ENCODE data around the gene AAR2.

The AAR2 gene

GRCh38 chr20:36279776-36280175, 43.5 kb downstream of the AAR2 start:
- in situ Hi-C loops (cut with HindIII; ENCODE audit: low sequenced_read_pairs), result no loop called here
- DNase-seq (ENCODE audit: low read depth, low spot score), result no peak
- TF ChIP-seq CTCF (IDR thresholded peaks at IDR 0.05; ENCODE audit: low read depth, low read length), result no peak
- no peak overlapping the region for H3K4me3 ChIP-seq (ENCODE audit: low read depth, low read length)

- TF ChIP-seq CTCF (IDR thresholded peaks at IDR 0.05; ENCODE audit: low read depth, low read length), result no peak
- DNase-seq (ENCODE audit: low read depth, low spot score), result no peak
- in situ Hi-C loops (cut with HindIII; ENCODE audit: low sequenced_read_pairs), result no loop called here
- H3K4me3 ChIP-seq (ENCODE audit: low read depth, low read length), result no peak overlapping the region
Observed at GRCh38 chr20:36281785-36282380, 45.6 kb downstream of the AAR2 start.

- in situ Hi-C loops (cut with HindIII; ENCODE audit: low sequenced_read_pairs), result no loop called here
- no peak for DNase-seq (ENCODE audit: low read depth, low spot score)
- no peak overlapping the region for H3K4me3 ChIP-seq (ENCODE audit: low read depth, low read length)
- no peak for TF ChIP-seq CTCF (IDR thresholded peaks at IDR 0.05; ENCODE audit: low read depth, low read length)
Observed at GRCh38 chr20:36284751-36285150, 48.5 kb downstream of the AAR2 start.

GRCh38 chr20:36285746-36286447, 49.6 kb downstream of the AAR2 start:
- in situ Hi-C loops (cut with HindIII; ENCODE audit: low sequenced_read_pairs), result no loop called here
- H3K4me3 ChIP-seq (ENCODE audit: low read depth, low read length), result no peak overlapping the region
- no peak for DNase-seq (ENCODE audit: low read depth, low spot score)
- no peak for TF ChIP-seq CTCF (IDR thresholded peaks at IDR 0.05; ENCODE audit: low read depth, low read length)

GRCh38 chr20:36297656-36298055, 61.4 kb downstream of the AAR2 start:
- no peak overlapping the region for H3K4me3 ChIP-seq (ENCODE audit: low read depth, low read length)
- TF ChIP-seq CTCF (IDR thresholded peaks at IDR 0.05; ENCODE audit: low read depth, low read length), result no peak
- no peak for DNase-seq (ENCODE audit: low read depth, low spot score)
- in situ Hi-C loops (cut with HindIII; ENCODE audit: low sequenced_read_pairs), result no loop called here

GRCh38 chr20:36298061-36298460, 61.8 kb downstream of the AAR2 start:
- H3K4me3 ChIP-seq (ENCODE audit: low read depth, low read length), result no peak overlapping the region
- in situ Hi-C loops (cut with HindIII; ENCODE audit: low sequenced_read_pairs), result no loop called here
- no peak for TF ChIP-seq CTCF (IDR thresholded peaks at IDR 0.05; ENCODE audit: low read depth, low read length)
- DNase-seq (ENCODE audit: low read depth, low spot score), result no peak

All from astrocyte of the spinal cord (primary cell).